ENCODE data around the gene FBXO31.

Gene FBXO31

DNA sequence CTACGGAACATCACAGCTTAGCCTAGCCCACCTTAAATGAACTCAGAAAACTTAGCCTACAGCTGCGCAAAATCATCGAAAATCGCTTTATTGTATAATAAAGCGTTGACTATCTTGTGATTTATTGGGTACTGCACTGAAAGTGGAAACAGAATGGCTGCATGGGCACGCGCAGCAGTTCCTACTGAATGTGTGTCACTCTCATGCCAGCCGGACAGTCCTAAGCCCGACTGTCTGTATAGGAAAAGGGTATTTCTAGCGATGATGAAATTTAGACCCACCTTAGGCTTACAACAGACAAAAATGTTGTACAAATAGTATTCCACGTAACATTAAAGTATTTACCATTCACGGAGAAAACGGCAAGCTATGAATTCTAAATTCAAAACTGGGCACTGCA, 9.3 kb downstream of the FBXO31 start (continued):
- TF ChIP-seq, protein P1, sequence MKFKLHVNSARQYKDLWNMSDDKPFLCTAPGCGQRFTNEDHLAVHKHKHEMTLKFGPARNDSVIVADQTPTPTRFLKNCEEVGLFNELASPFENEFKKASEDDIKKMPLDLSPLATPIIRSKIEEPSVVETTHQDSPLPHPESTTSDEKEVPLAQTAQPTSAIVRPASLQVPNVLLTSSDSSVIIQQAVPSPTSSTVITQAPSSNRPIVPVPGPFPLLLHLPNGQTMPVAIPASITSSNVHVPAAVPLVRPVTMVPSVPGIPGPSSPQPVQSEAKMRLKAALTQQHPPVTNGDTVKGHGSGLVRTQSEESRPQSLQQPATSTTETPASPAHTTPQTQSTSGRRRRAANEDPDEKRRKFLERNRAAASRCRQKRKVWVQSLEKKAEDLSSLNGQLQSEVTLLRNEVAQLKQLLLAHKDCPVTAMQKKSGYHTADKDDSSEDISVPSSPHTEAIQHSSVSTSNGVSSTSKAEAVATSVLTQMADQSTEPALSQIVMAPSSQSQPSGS (tag by site-specific recombination; IDR thresholded peaks at IDR 0.05; ENCODE audit: low read depth), result no peak
- no peak for TF ChIP-seq BCL11B (tag by site-specific recombination; IDR thresholded peaks at IDR 0.05; ENCODE audit: low read depth)
- TF ChIP-seq ZNF324 (tag by site-specific recombination; IDR thresholded peaks at IDR 0.05), result no peak
- no peak for TF ChIP-seq ZNF350 (tag by site-specific recombination; IDR thresholded peaks at IDR 0.05)
- no peak for TF ChIP-seq KLF9 (tag by site-specific recombination; IDR thresholded peaks at IDR 0.05; ENCODE audit: low read depth)
- TF ChIP-seq ZNF596 (tag by site-specific recombination; IDR thresholded peaks at IDR 0.05), result no peak

DNA sequence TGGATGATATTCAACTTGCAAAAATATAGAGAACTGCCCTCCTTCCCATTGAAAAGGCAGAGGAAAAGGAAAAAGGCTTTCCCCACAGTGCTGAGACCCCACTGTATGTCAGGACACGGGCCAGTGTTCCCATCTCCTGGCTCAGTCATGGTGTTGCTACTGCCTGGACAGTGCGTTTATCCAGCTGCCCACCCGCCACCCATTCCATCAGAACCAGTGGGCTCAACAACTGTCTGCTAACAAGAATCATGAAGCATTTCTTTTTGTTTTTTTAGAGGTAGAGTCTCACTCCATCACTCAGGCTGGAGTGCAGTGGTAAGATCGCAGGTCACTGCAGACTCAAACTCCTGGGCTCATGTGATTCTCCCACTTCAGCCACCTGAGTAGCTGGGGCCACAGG, 11.3 kb downstream of the FBXO31 start:
- CTCF ChIA-PET, result interaction anchor here (0.7 kb wide), 1 partner anchor 1623 kb away, joined by 7 read pairs; no protein-coding TSS in a partner anchor
- H3K36me3 ChIP-seq (ENCODE audit: control insufficient read depth in 2 of 2, insufficient read depth in 1 of 2, low read length in 2 of 2), result no peaks in the 10 kb centered on the region; a peak in 1 of 3 replicates
- H3K4me3 ChIP-seq (ENCODE audit: low read depth, low read length), result no peak overlapping the region
- POLR2A ChIA-PET, result interaction anchor here (3.2 kb wide), 1 partner anchor 11 kb away, joined by 7 read pairs; the partner anchor contains the start of gene FBXO31
- no peak overlapping the region for H3K27ac ChIP-seq (ENCODE audit: extremely low read depth, low read depth, low read length)
- no peaks in the 10 kb centered on the region for H3K4me1 ChIP-seq (ENCODE audit: control insufficient read depth, insufficient read depth, low read length)
- TF ChIP-seq HOXC10 (CRISPR knock-in tag; IDR thresholded peaks at IDR 0.05) (no peak), MEIS1 (CRISPR knock-in tag; IDR thresholded peaks at IDR 0.05; ENCODE audit: borderline replicate concordance) (no peak), ZNF274 (IDR thresholded peaks at IDR 0.05; ENCODE audit: low read length) (no peak), ZNF274 (tag by site-specific recombination; IDR thresholded peaks at IDR 0.05; ENCODE audit: borderline replicate concordance) (no peak), SP3 (tag by site-specific recombination; IDR thresholded peaks at IDR 0.05) (no peak), ZNF548 (tag by site-specific recombination; IDR thresholded peaks at IDR 0.05) (no peak), ZNF391 (tag by site-specific recombination; IDR thresholded peaks at IDR 0.05; ENCODE audit: borderline replicate concordance, low read depth) (no peak), MZF1 (tag by site-specific recombination; IDR thresholded peaks at IDR 0.05; ENCODE audit: borderline replicate concordance) (no peak), ZNF169 (tag by site-specific recombination; IDR thresholded peaks at IDR 0.05) (no peak), ZNF37A (tag by site-specific recombination; IDR thresholded peaks at IDR 0.05) (no peak), ZFP69B (tag by site-specific recombination; IDR thresholded peaks at IDR 0.05) (no peak), GFI1B (tag by site-specific recombination; IDR thresholded peaks at IDR 0.05) (no peak)
- TF ChIP-seq, protein P2, sequence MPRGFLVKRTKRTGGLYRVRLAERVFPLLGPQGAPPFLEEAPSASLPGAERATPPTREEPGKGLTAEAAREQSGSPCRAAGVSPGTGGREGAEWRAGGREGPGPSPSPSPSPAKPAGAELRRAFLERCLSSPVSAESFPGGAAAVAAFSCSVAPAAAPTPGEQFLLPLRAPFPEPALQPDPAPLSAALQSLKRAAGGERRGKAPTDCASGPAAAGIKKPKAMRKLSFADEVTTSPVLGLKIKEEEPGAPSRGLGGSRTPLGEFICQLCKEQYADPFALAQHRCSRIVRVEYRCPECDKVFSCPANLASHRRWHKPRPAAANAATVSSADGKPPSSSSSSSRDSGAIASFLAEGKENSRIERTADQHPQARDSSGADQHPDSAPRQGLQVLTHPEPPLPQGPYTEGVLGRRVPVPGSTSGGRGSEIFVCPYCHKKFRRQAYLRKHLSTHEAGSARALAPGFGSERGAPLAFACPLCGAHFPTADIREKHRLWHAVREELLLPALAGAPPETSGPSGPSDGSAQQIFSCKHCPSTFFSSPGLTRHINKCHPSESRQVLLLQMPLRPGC (tag by site-specific recombination; IDR thresholded peaks at IDR 0.05), result no peak
- TF ChIP-seq, protein P3, sequence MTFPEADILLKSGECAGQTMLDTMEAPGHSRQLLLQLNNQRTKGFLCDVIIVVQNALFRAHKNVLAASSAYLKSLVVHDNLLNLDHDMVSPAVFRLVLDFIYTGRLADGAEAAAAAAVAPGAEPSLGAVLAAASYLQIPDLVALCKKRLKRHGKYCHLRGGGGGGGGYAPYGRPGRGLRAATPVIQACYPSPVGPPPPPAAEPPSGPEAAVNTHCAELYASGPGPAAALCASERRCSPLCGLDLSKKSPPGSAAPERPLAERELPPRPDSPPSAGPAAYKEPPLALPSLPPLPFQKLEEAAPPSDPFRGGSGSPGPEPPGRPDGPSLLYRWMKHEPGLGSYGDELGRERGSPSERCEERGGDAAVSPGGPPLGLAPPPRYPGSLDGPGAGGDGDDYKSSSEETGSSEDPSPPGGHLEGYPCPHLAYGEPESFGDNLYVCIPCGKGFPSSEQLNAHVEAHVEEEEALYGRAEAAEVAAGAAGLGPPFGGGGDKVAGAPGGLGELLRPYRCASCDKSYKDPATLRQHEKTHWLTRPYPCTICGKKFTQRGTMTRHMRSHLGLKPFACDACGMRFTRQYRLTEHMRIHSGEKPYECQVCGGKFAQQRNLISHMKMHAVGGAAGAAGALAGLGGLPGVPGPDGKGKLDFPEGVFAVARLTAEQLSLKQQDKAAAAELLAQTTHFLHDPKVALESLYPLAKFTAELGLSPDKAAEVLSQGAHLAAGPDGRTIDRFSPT (tag by site-specific recombination; IDR thresholded peaks at IDR 0.05), result no peak
- TF ChIP-seq, protein P4, sequence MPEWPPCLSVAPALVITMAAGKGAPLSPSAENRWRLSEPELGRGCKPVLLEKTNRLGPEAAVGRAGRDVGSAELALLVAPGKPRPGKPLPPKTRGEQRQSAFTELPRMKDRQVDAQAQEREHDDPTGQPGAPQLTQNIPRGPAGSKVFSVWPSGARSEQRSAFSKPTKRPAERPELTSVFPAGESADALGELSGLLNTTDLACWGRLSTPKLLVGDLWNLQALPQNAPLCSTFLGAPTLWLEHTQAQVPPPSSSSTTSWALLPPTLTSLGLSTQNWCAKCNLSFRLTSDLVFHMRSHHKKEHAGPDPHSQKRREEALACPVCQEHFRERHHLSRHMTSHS (tag by site-specific recombination; IDR thresholded peaks at IDR 0.05), result no peak
- no peaks in the 10 kb centered on the region for H3K9me3 ChIP-seq (ENCODE audit: control insufficient read depth, insufficient read depth, low read depth, low read length)

All from HEK293 (cell line).